ENCODE results near the gene FAM53C. TPM values are rescaled to one million over a fixed set of nuclear protein-coding genes. Genes with fewer than 3 reads are reported as not detected.

FAM53C gene
- total RNA-seq, 4 donors from 2014 or later = 15.2 to 19.9 (median 17.2) TPM

DNA sequence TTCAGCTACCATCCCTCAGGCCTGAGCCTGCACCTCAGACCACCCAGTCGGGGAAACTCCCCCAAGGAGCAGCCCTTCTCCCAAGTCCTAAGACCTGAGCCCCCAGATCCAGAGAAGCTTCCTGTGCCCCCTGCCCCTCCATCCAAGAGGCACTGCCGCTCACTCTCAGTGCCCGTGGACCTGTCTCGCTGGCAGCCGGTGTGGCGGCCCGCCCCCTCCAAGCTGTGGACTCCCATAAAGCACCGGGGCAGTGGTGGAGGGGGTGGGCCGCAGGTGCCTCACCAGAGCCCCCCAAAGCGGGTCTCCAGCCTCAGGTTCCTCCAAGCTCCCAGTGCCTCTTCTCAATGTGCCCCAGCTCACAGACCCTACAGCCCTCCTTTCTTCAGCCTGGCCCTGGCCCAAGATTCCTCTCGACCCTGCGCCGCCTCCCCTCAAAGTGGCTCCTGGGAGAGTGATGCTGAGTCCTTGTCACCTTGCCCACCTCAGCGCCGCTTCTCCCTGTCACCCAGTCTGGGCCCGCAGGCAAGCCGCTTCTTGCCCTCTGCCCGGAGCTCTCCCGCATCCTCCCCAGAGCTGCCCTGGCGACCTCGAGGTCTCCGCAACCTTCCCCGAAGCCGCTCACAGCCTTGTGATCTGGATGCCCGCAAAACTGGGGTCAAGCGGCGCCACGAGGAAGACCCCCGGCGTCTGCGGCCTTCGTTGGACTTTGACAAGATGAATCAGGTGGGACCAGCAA is 7.0 kb downstream of the FAM53C start:
- no peak for DNase-seq (ENCODE audit: low spot score in 2 of 2)
- intact Hi-C loops (cut with DNase I; ENCODE audit: low total_unique reads) = no loop called here
- 97 to 98% methylated on average over 32 of the region's 32 CpGs for WGBS, 2 donors
- no peak overlapping the region for H3K4me3 ChIP-seq (ENCODE audit: low read depth, poor library complexity, severe bottlenecking)
- TF ChIP-seq POLR2A (IDR thresholded peaks at IDR 0.05) = no peak
- TF ChIP-seq, protein P1, sequence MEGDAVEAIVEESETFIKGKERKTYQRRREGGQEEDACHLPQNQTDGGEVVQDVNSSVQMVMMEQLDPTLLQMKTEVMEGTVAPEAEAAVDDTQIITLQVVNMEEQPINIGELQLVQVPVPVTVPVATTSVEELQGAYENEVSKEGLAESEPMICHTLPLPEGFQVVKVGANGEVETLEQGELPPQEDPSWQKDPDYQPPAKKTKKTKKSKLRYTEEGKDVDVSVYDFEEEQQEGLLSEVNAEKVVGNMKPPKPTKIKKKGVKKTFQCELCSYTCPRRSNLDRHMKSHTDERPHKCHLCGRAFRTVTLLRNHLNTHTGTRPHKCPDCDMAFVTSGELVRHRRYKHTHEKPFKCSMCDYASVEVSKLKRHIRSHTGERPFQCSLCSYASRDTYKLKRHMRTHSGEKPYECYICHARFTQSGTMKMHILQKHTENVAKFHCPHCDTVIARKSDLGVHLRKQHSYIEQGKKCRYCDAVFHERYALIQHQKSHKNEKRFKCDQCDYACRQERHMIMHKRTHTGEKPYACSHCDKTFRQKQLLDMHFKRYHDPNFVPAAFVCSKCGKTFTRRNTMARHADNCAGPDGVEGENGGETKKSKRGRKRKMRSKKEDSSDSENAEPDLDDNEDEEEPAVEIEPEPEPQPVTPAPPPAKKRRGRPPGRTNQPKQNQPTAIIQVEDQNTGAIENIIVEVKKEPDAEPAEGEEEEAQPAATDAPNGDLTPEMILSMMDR (IDR thresholded peaks at IDR 0.05) = no peak

DNA sequence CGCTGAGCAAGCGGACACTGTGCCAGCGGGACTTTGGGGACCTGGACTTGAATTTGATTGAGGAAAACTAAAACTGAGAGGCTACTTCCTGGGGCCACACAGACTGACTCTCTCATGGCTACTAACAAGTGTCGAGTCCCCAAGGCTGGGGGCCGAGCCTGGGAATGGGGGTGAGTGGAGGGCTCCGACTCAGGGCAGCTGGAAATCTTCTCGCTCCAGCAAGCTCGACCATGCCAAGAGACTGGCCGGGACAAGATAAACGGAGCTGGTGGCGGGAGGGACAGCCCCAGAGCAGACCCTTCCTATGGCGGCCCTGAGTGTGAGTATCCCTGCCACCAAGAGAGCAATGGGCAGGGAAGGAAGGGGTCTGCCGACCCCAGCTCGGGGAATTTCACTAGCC is 8.8 kb downstream of the FAM53C start:
- no peak for DNase-seq (ENCODE audit: low spot score in 2 of 2)
- H3K4me3 ChIP-seq (ENCODE audit: low read depth, poor library complexity, severe bottlenecking) = no peak overlapping the region
- intact Hi-C loops (cut with DNase I; ENCODE audit: low total_unique reads) = no loop called here
- TF ChIP-seq POLR2A (IDR thresholded peaks at IDR 0.05) = no peak
- TF ChIP-seq, protein P1 (IDR thresholded peaks at IDR 0.05) = no peak
- WGBS, 2 donors = 90 to 96% methylated on average over 14 of the region's 14 CpGs

DNA sequence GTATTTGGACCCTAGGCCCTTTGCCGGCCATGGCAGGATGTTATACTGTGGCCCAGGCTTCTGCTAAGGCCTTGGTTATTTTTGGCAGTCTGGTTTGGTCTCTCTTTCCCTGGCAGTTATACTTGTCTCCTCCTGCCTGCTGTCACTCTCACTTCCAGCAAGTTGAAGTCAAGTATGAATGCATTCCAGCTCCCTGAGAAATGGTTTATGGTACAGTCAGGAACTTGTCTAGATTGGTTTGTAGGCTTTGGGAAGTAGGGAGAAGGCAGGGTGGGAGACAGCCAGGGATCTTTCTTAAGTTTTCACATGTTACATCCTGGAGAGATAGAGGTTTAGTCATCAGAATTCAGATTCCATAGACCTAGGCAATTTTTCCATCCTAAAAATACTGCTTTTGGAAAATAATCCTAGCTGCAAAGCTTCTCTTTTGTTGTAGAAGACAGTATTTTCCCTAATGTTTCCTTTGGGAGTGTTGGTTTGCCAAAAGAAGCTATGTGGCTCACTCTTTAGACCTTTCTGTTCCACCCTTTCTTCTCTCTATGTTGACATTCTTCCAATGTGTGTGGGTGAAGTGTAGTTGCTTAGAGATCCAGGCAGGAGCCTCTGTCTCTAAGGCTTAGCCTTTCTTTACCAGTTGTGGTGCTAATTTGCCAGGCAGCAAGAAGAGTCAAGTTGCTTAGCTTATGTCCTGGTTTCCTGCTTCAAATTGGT is 11.9 kb downstream of the FAM53C start:
- 47 to 54% methylated on average over 1 of the region's 1 CpG for WGBS, 2 donors
- TF ChIP-seq, protein P1 (IDR thresholded peaks at IDR 0.05) = no peak
- TF ChIP-seq POLR2A (IDR thresholded peaks at IDR 0.05) = no peak
- intact Hi-C loops (cut with DNase I; ENCODE audit: low total_unique reads) = no loop called here
- no peak for DNase-seq (ENCODE audit: low spot score in 2 of 2)
- no peak overlapping the region for H3K4me3 ChIP-seq (ENCODE audit: low read depth, poor library complexity, severe bottlenecking)

DNA sequence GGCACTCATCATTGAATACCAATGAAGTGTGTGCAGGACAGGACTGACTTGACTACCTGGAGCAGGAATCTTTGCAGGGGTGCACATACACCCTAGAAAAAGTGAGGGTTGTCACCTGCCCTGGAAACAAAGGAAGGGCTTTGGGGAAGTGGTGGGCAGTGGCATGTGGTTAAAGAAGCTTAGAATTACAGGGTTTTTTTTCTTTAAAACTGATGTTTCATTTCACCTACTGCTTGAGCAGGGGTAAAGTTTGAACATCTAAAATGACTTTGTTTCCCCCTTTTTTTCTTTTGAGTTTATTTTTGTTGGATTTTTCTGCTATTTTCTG is 12.5 kb downstream of the FAM53C start:
- no peak overlapping the region for H3K4me3 ChIP-seq (ENCODE audit: low read depth, poor library complexity, severe bottlenecking)
- no peak for TF ChIP-seq POLR2A (IDR thresholded peaks at IDR 0.05)
- TF ChIP-seq, protein P1 (IDR thresholded peaks at IDR 0.05) = no peak
- no peak for DNase-seq (ENCODE audit: low spot score in 2 of 2)
- intact Hi-C loops (cut with DNase I; ENCODE audit: low total_unique reads) = no loop called here

DNA sequence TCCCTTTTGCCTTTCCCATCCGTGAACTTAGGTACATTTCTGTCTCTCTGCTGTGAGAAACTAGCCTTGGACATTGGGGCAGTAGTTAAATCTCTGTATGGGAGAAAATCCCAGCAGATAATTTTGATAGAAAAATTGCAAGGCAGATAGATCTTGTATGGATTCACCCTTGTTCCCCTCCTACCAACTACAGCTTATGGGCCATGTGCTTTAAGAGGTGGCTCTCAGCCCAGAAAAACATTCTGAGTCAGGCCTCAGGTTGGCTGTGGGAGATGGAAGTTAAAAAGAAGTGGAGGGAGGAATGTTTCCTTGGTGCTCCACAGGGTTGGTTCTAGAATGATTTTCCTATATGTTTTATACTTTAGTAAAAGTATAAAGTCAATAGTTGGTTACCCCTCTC is 13.0 kb downstream of the FAM53C start:
- TF ChIP-seq POLR2A (IDR thresholded peaks at IDR 0.05) = no peak
- TF ChIP-seq, protein P1 (IDR thresholded peaks at IDR 0.05) = no peak
- WGBS, 2 donors = 85 to 86% methylated on average over 1 of the region's 1 CpG
- no peak for DNase-seq (ENCODE audit: low spot score in 2 of 2)
- H3K4me3 ChIP-seq (ENCODE audit: low read depth, poor library complexity, severe bottlenecking) = no peak overlapping the region
- intact Hi-C loops (cut with DNase I; ENCODE audit: low total_unique reads) = no loop called here
